ENCODE results near the gene RBMS3.

DNA sequence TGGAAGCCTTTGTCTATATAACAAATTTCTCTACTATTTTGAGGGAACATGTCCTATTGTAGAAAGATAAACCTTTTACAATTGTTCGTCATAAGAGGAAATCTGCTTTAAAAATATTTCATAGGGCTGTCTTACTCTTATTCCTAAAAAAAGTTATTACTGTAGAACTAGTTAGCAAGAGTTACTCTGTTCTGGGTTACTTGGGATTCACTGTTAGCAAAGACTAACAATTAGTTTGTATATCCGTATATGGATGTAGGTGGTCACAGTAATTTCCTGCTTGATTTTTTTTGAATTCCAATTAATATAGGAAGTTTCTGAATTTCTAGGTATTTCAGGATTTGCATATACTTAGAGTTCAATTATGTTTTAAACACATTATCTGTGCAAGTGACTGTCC, 413.5 kb downstream of the RBMS3 start:
- TF ChIP-seq, protein P1, sequence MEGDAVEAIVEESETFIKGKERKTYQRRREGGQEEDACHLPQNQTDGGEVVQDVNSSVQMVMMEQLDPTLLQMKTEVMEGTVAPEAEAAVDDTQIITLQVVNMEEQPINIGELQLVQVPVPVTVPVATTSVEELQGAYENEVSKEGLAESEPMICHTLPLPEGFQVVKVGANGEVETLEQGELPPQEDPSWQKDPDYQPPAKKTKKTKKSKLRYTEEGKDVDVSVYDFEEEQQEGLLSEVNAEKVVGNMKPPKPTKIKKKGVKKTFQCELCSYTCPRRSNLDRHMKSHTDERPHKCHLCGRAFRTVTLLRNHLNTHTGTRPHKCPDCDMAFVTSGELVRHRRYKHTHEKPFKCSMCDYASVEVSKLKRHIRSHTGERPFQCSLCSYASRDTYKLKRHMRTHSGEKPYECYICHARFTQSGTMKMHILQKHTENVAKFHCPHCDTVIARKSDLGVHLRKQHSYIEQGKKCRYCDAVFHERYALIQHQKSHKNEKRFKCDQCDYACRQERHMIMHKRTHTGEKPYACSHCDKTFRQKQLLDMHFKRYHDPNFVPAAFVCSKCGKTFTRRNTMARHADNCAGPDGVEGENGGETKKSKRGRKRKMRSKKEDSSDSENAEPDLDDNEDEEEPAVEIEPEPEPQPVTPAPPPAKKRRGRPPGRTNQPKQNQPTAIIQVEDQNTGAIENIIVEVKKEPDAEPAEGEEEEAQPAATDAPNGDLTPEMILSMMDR (conservative IDR thresholded peaks at IDR 0.05; ENCODE audit: low read length), result no peak
- TF ChIP-seq EZH2phosphoT487 (IDR thresholded peaks at IDR 0.05; ENCODE audit: borderline replicate concordance, low read depth, low read length), result no peak

All from OCI-LY7 (cell line).